ENCODE measurements around the gene SLC6A16. TPM values are rescaled to one million over a fixed set of nuclear protein-coding genes. Genes with fewer than 3 reads are reported as not detected.
"Not testable (repeated sequence)": the region's sequence is repeated elsewhere in the genome, so short reads cannot be mapped to it uniquely, and the experiment has no call there.

The SLC6A16 gene
- total and polyA plus RNA-seq, 7 donors, result under 0.01 to 3.6 (median 1.2) TPM; not detected in 1

DNA sequence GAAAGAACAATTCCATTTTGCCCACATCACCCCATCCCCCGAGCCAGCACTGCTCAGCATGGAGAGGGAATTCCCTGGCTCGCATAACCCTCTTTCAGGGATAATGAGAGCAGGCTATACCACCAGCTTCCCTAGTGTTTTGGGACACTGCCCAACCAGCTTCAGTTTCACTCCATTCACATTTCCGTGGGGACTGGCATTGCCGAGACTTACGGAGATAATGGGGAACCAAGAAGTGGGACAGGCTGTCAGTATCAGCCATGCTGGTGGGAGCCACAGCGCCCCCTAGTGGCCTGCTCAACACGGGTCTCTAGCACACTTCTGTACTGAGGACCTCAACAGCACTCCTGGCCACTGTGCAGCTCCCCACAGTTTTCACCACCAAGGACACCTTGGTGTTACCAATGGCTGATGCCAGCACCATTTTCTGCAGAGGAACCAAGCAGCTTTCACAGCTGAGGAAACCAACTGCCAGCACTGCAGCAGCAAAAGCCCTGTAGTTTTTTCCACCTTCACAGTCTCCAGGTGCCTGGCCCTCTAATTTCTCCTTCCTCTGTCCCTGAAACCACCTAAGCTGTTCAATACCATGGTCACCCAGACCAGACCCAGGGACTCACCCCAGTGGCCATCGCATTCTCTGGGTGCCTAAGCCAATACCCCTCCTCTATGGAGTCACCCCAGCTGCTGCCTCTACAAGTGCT is 23.7 kb downstream of the SLC6A16 start:
- H3K9me3 ChIP-seq, result peaks cover 0 to 2% (median 0%) of the 10 kb centered on the region in 4 donors
- H3K4me1 ChIP-seq, result no peaks in the 10 kb centered on the region
- peak in 3 of 4 experiments; percentile 36 to 51 (median 48) for TF ChIP-seq CTCF (IDR thresholded peaks at IDR 0.05)
- TF ChIP-seq POLR2A (IDR thresholded peaks at IDR 0.05), result no peak
- H3K36me3 ChIP-seq, result no peaks in the 10 kb centered on the region
- no peaks in the 10 kb centered on the region for H3K27me3 ChIP-seq
- intact Hi-C loops (cut with DNase I), result no loop called here
- H3K27ac ChIP-seq, result no peak overlapping the region
- 18 to 26% methylated on average over 8 of the region's 8 CpGs for WGBS, 2 donors
- H3K4me3 ChIP-seq, result no peak overlapping the region
- peak; percentile 71 for DNase-seq

- intact Hi-C loops (cut with DNase I); DNase-seq; H3K9me3 ChIP-seq; H3K4me3 ChIP-seq; H3K27me3 ChIP-seq; H3K36me3 ChIP-seq; H3K27ac ChIP-seq; H3K4me1 ChIP-seq: not testable (repeated sequence)
- WGBS, 2 donors, result 89 to 95% methylated on average over 3 of the region's 3 CpGs
Observed at GRCh38 chr19:49298653-49299052, 26.3 kb downstream of the SLC6A16 start.

DNA sequence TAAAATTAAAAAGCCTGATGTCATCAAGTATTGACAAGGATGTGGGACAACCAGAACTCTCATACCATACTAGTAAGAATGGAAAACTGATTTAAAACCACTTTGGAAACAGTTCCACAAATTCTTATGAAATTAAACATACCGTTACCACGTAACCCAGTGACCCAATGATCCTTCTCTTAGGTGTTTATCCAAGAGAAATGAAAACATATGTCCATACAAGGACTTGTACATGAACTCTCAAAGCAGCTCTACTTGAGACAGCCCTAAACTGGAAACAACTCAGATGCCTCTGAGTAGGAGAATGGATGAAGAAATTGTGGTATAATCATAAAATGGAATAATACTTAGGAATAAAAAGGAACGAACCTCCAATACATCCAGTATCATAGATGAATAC is 27.6 kb downstream of the SLC6A16 start:
- WGBS, 2 donors, result 74 to 78% methylated on average over 3 of the region's 3 CpGs
- no peaks in the 10 kb centered on the region for H3K4me1 ChIP-seq
- no peak overlapping the region for H3K27ac ChIP-seq
- intact Hi-C loops (cut with DNase I), result no loop called here
- no peak for DNase-seq
- no peak for TF ChIP-seq POLR2AphosphoS5 (IDR thresholded peaks at IDR 0.05)
- no peak for TF ChIP-seq POLR2A (IDR thresholded peaks at IDR 0.05)
- no peaks in the 10 kb centered on the region for H3K9me3 ChIP-seq
- peaks cover 0 to 8% (median 0%) of the 10 kb centered on the region in 4 donors for H3K36me3 ChIP-seq
- no peak overlapping the region for H3K4me3 ChIP-seq
- H3K27me3 ChIP-seq, result no peaks in the 10 kb centered on the region

DNA sequence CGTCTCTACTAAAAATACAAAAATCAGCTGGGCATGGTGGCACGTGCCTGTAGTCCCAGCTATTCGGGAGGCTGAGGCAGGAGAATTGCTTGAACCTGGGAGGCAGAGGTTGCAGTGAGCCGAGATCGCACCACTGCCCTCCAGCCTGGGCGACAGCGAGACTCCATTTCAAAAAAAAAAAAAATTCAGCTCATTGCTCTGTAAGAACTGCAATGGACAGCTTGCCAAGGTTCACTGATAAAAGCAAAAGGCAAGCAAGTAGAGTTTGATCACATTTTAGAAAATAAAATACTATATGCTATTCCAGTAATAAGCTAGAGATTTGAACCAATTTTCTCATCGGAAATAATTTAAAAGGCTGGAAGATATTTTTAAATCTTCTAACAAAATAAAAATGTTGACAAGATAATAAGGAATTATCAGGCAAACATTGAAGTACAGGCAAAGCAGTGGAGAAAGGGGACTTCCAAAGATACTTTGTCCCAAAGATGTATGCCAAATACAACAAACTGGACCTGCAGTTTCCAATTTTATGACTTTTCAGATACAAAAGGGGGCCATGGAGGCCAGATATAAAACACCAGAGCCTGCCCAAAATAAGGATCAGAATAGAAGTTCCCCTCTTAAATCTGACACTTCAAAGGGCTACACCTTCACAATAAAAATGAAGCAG is 29.6 kb downstream of the SLC6A16 start:
- peaks cover 0 to 8% (median 0%) of the 10 kb centered on the region in 4 donors for H3K36me3 ChIP-seq
- H3K4me1 ChIP-seq, result no peaks in the 10 kb centered on the region
- no peaks in the 10 kb centered on the region for H3K9me3 ChIP-seq
- no peak for DNase-seq
- no peaks in the 10 kb centered on the region for H3K27me3 ChIP-seq
- no peak overlapping the region for H3K4me3 ChIP-seq
- 90 to 92% methylated on average over 8 of the region's 8 CpGs for WGBS, 2 donors
- intact Hi-C loops (cut with DNase I), result no loop called here
- TF ChIP-seq CTCF (IDR thresholded peaks at IDR 0.05), result no peak
- no peak for TF ChIP-seq EP300 (IDR thresholded peaks at IDR 0.05)
- TF ChIP-seq POLR2A (IDR thresholded peaks at IDR 0.05), result no peak
- TF ChIP-seq POLR2AphosphoS5 (IDR thresholded peaks at IDR 0.05), result no peak
- H3K27ac ChIP-seq, result no peak overlapping the region

DNA sequence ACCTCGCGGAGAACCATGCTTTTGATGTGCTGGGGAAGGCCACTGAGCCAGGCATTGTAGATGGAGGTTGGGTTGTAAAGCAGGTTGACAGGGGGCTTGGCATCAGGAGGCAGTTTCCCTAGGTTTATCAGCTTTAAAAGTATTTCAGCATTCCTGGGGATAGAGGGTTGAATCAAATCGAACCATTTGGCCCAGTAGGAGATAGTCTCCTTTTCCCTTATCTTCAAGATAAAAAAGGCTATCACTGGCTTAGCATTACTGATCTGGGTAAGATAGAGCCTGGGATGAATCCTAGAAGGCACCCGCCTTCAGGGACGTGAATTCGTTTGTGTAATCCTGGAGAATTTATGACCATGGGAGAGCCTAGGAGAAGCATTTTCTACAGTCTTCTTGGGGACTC is 30.6 kb downstream of the SLC6A16 start:
- no peak for TF ChIP-seq POLR2A (IDR thresholded peaks at IDR 0.05)
- Histone ChIP-seq H3K27me3 (no peaks in the 10 kb centered on the region), H3K36me3 (peaks cover 0 to 8% (median 0%) of the 10 kb centered on the region in 4 donors), H3K27ac (no peak overlapping the region), H3K9me3 (no peaks in the 10 kb centered on the region), H3K4me3 (no peak overlapping the region), H3K4me1 (no peaks in the 10 kb centered on the region)
- 80 to 83% methylated on average over 6 of the region's 6 CpGs for WGBS, 2 donors
- DNase-seq, result no peak
- intact Hi-C loops (cut with DNase I), result no loop called here

DNA sequence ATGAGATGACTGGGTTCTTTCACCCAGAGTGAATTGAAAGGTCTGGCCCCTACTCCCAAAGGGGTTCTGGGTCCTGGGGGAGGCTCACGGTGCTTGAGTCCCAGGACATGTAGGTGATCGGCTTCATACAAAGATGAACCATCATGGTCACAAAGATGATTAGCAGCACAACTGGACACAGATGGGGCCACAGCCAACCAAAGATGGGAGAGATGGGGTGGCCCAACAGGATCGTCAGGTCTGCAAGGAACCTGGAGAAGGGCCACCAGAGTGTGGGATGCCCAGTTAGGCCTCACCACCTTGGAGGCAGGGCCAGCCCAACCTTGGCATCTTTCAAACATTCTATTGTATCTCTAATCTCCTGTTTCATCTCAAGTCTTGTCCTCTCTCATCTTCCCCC is 34.5 kb downstream of the SLC6A16 start:
- intact Hi-C loops (cut with DNase I), result no loop called here
- 93 to 95% methylated on average over 3 of the region's 3 CpGs for WGBS, 2 donors
- Histone ChIP-seq H3K27me3 (no peaks in the 10 kb centered on the region), H3K4me1 (no peaks in the 10 kb centered on the region), H3K27ac (no peak overlapping the region), H3K4me3 (no peak overlapping the region), H3K36me3 (peaks cover 0 to 8% (median 0%) of the 10 kb centered on the region in 4 donors), H3K9me3 (no peaks in the 10 kb centered on the region)
- no peak for TF ChIP-seq POLR2AphosphoS5 (IDR thresholded peaks at IDR 0.05)
- no peak for TF ChIP-seq CTCF (IDR thresholded peaks at IDR 0.05)
- TF ChIP-seq POLR2A (IDR thresholded peaks at IDR 0.05), result no peak
- TF ChIP-seq EP300 (IDR thresholded peaks at IDR 0.05), result no peak
- no peak for DNase-seq

- H3K4me3 ChIP-seq; H3K27ac ChIP-seq; H3K36me3 ChIP-seq; DNase-seq; H3K4me1 ChIP-seq; H3K27me3 ChIP-seq; intact Hi-C loops (cut with DNase I); H3K9me3 ChIP-seq: not testable (repeated sequence)
- WGBS, 2 donors, result 47 to 51% methylated on average over 2 of the region's 2 CpGs
Observed at GRCh38 chr19:49289286-49289685, 35.7 kb downstream of the SLC6A16 start.

GRCh38 chr19:49288205-49288604 is 36.8 kb downstream of the SLC6A16 start:
- H3K27ac ChIP-seq; H3K4me3 ChIP-seq; H3K9me3 ChIP-seq; H3K4me1 ChIP-seq; DNase-seq; H3K36me3 ChIP-seq; H3K27me3 ChIP-seq; intact Hi-C loops (cut with DNase I): not testable (repeated sequence)
- WGBS, 2 donors, result 92 to 94% methylated on average over 4 of the region's 4 CpGs

Measured in sigmoid colon (tissue), 7 donors.